ENCODE results near the gene NCKAP1.
"Not testable (repeated sequence)": the region's sequence is repeated elsewhere in the genome, so short reads cannot be mapped to it uniquely, and the experiment has no call there.

Gene NCKAP1, protein sequence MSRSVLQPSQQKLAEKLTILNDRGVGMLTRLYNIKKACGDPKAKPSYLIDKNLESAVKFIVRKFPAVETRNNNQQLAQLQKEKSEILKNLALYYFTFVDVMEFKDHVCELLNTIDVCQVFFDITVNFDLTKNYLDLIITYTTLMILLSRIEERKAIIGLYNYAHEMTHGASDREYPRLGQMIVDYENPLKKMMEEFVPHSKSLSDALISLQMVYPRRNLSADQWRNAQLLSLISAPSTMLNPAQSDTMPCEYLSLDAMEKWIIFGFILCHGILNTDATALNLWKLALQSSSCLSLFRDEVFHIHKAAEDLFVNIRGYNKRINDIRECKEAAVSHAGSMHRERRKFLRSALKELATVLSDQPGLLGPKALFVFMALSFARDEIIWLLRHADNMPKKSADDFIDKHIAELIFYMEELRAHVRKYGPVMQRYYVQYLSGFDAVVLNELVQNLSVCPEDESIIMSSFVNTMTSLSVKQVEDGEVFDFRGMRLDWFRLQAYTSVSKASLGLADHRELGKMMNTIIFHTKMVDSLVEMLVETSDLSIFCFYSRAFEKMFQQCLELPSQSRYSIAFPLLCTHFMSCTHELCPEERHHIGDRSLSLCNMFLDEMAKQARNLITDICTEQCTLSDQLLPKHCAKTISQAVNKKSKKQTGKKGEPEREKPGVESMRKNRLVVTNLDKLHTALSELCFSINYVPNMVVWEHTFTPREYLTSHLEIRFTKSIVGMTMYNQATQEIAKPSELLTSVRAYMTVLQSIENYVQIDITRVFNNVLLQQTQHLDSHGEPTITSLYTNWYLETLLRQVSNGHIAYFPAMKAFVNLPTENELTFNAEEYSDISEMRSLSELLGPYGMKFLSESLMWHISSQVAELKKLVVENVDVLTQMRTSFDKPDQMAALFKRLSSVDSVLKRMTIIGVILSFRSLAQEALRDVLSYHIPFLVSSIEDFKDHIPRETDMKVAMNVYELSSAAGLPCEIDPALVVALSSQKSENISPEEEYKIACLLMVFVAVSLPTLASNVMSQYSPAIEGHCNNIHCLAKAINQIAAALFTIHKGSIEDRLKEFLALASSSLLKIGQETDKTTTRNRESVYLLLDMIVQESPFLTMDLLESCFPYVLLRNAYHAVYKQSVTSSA

GRCh38 chr2:183038341-183039300 lies at the start of gene NCKAP1:
NCKAP1 (minus strand) TSS chr2:183038457; CDS start chr2:183038099, 358 bp downstream.
- peak; percentile 75 for DNase-seq

DNA sequence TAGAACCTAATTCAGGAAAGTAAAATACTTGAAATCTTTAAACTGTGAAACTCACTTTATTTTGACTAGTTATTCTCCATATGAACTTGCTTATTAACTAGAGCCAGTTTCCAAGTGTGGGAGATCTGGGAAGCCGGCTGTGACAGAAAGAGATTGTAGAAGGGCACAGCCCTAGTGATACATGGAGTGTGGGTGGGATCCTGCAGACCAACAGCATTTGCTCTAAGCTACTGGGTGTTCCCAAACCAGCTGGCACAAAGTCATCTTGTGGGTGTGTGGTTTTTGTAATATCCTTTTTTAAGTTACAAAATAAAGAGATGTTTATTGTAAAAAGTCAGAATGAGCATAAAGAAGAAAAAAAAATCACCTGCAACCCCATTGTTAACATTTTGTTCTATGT lies 43.7 kb upstream of the NCKAP1 start:
- no peak for DNase-seq

- peak; percentile 4 for DNase-seq
Observed at GRCh38 chr2:183079139-183079775, 41.0 kb upstream of the NCKAP1 start.

GRCh38 chr2:183078464-183079138 lies 40.3 kb upstream of the NCKAP1 start, which contains the start of gene DUSP19:
DUSP19 (plus strand) TSS chr2:183078747; CDS start chr2:183078934, 187 bp downstream.
- peak; percentile 86 for DNase-seq

- peak; percentile 8 for DNase-seq
Observed at GRCh38 chr2:183078163-183078463, 39.9 kb upstream of the NCKAP1 start.

DNA sequence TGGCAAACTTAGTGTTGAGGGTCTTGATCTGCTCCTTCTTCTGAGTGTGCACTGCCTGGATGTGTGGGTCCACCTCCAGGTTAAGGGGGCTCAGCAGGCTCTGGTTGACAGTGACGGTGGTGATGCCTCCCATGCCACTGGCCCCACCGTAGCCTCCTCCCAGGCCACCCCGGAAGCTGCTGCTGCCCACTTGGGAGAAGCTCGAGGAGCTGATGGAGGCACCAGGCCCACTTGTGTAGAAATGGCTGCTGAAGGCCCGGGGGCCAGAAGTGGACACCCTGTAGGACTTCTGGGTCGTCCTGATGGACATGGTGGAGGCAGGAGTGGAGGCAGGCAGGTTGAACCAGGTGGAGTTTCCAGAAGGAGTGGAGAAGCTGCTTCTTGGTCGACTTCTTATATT lies 33.9 kb upstream of the NCKAP1 start:
- DNase-seq: no peak

GRCh38 chr2:183070942-183071844 lies 32.9 kb upstream of the NCKAP1 start:
- no peak for DNase-seq

GRCh38 chr2:183069174-183069573 lies 30.9 kb upstream of the NCKAP1 start:
- DNase-seq: no peak

DNA sequence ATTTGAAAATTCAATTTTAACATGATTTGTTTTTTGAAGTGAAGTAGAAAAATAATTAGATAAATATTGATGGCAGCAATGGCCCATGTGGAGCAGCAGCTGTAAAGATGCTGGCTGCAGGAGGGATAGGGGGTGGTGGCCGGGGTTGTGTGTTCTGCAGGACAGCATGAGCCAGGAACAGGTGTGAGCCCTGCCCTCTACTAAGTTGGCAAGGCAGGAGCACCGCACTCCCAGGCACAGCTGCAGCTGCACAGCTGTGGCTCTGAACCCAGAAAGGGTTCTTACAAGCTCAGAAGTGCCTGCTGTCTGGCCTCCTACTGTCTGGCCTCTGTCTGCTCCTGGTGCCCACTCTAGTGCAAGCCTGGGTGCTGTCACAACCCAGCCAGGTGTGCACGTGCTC lies 30.3 kb upstream of the NCKAP1 start:
- no peak for DNase-seq

- DNase-seq: no peak
Observed at GRCh38 chr2:183063083-183063482, 24.8 kb upstream of the NCKAP1 start.

DNA sequence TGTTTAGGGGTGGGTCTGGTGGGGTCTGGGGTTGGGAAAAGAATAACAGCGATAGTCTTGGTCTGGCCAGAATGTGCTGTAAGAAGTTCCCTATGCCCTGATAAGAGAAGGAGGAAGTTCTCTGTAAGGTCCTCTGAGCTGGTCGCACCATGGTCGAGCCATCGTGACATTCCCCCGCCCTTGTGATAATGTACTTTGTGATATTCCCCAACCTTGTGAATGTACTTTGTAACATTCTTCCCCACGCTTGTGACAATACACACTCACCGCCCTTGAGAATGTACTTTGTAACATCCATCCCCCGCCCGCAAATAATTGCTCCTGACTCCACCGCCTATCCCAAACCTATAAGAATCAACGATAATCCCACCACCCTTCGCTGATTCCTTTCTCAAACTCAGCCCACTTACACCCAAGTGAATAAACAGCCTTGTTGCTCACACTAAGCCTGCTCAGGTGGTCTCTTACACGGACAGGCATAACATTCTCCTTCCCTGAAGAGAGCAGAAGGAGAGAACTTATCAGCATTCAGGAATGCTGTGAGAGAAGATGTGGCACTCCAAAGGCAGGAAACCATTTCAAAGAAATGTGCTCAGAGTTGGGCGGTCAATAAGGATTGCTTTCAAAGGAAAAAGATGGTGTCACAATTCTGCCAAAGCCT lies 22.4 kb upstream of the NCKAP1 start:
- no peak for DNase-seq

DNA sequence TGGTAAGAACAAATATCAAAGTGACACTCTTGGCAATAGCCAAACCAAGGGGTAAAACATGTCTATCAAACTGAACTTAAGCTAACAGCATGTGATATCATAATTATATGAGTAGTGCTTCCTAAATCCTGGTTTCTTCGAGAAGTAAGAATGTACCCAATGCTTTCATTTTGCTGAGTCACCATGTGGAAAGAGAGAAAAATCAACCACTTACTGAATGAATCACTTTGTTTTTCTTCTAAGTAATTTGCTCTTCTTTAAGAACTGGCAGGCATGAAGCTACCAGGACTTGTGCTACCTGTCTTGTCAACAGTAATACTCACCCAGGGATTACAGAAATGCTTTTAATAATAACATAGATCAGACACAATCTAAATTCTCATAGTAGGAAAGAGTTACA lies 21.3 kb upstream of the NCKAP1 start:
- no peak for DNase-seq

DNA sequence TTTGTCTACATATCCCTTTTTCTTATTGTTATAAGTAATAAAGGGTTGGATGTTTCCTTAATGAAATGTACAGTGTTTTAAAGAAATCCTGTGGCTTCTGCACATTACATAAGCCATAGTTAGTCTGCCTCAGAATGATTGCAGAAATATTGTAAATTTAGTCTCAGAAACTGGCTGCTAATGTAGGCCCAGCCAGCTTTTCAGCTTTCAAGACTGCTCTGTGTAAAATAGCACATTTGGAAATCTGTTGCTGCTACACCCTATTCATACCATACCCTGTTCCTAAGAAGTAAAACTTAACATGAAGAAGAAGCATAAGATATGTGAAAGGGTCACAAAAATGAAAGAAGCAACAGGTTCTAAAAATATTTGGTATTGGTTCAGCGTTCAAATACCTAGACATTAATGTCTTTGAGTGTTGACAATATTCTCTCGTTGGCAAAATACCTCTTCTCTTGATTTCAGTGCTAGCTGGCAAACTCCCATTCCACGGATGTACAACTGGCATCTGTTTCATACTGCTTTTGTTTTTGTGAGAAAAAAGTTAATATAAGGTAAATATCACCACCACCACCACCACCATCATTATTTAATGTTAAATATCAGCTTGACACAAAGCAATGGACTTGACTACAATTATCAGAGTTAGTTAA lies 19.2 kb upstream of the NCKAP1 start:
- no peak for DNase-seq

- DNase-seq: no peak
Observed at GRCh38 chr2:183049420-183049819, 11.2 kb upstream of the NCKAP1 start.

GRCh38 chr2:183047486-183048125 lies 9.3 kb upstream of the NCKAP1 start:
- not testable (repeated sequence) for DNase-seq

DNA sequence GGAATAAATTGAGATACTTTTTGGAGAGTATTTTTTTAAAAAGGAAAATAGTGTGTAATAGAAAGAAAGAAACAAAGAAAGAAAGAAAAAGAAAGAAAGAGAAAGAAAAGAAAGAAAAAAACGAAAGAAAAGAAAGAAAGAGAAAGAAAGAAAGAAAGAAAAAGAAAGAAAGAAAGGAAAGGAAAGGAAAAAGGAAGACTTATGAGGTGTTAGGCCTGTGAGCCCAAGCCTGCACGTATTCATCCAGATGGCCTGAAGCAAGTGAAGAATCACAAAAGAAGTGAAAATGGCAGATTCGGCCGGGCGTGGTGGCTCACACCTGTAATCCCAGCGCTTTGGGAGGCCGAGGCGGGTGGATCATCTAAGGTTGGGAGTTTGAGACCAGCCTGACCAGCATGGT lies 5.3 kb upstream of the NCKAP1 start:
- DNase-seq: not testable (repeated sequence)

DNA sequence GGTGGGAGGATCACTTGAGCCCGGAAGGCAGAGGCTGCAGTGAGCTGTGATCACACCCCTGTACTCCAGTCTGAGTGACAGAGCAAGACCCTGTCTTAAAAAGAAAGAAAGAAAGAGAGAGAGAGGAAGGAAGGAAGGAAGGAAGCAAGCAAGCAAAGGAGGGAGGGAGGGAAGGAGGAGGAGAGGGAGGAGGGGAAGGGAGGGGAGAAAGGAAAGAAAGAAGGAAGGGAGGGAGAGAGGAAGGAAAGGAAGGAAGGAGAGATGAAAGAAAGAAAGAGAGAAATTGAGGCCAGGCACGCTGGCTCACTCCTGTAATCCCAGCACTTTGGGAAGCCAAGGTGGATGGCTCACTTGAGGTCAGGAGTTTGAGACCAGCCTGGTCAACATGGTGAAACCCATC lies 2.3 kb upstream of the NCKAP1 start:
- DNase-seq: no peak

Measured in CD4-positive, alpha-beta T cell treated with Interleukin-4 for 4 hours (primary cell).